OCI-LY7 (cell line): ENCODE measurements around the gene ZMIZ1. TPM values are rescaled to one million over a fixed set of nuclear protein-coding genes. Genes with fewer than 3 reads are reported as not detected.

ENCODE experiments used
- BruUV-seq: library from RNA; stranded (reverse); fragments of 400-500 nt; replicated peaks from 2 replicates; lab custom pipeline; 2021; lab: Mats Ljungman, UMichigan
- CTCF ChIA-PET: fragments of 300-600 bp; sonication (Branson Sonifier 250); formaldehyde crosslinking; loops from one replicate; lab custom pipeline; 2022; ENCODE audit warnings: antibody characterized with exemption; ENCODE audit not compliant: unreplicated experiment; lab: Charles Lee
- POLR2A ChIA-PET: fragments of 300-600 bp; sonication (Branson Sonifier 250); formaldehyde crosslinking; loops from one replicate; lab custom pipeline; 2022; ENCODE audit warnings: antibody characterized with exemption; lab: Charles Lee
- DNase-seq: peaks from one replicate; pipeline ENCODE4 v3.0.0-alpha.2; 2015; ENCODE audit warnings: low spot score
- H2AFZ ChIP-seq: fragments of 200-600 bp; sonication (generic), shearing (Covaris generic); 2 replicates; pipeline ENCODE4 v1.6.1; 2014; ENCODE audit warnings: mild to moderate bottlenecking, antibody characterized with exemption, low read length, moderate library complexity
- H3K27ac ChIP-seq: fragments of 200-600 bp; sonication (generic); 2 replicates; pipeline ENCODE4 v1.5.1; 2014; ENCODE audit warnings: mixed run types, low read depth, mild to moderate bottlenecking, moderate library complexity, low read length, inconsistent platforms; ENCODE audit not compliant: poor library complexity, severe bottlenecking
- H3K36me3 ChIP-seq: fragments of 200-600 bp; sonication (generic); 2 replicates; pipeline ENCODE4 v1.6.1; 2014; ENCODE audit warnings: mild to moderate bottlenecking, antibody characterized with exemption, low read length, moderate library complexity, mixed read lengths; ENCODE audit not compliant: insufficient read depth
- H3K4me1 ChIP-seq: fragments of 200-600 bp; sonication (generic); 2 replicates; pipeline ENCODE4 v1.5.1; 2014; ENCODE audit warnings: mild to moderate bottlenecking, low read length; ENCODE audit not compliant: insufficient read depth, poor library complexity, severe bottlenecking
- H3K4me2 ChIP-seq: fragments of 200-600 bp; sonication (generic); 2 replicates; pipeline ENCODE4 v1.6.1; 2014; ENCODE audit warnings: mild to moderate bottlenecking, low read length
- H3K4me3 ChIP-seq: fragments of 200-600 bp; sonication (generic); 2 replicates; pipeline ENCODE4 v1.5.1; 2014; ENCODE audit warnings: mild to moderate bottlenecking, low read depth, low read length; ENCODE audit not compliant: poor library complexity, severe bottlenecking
- H3K79me2 ChIP-seq: fragments of 200-600 bp; sonication (generic); 2 replicates; pipeline ENCODE4 v1.6.1; 2016; ENCODE audit warnings: low read depth, mild to moderate bottlenecking, low read length, moderate library complexity, mixed read lengths; ENCODE audit not compliant: insufficient read depth
- H3K9me2 ChIP-seq: fragments of 200-600 bp; sonication (generic); 2 replicates; pipeline ENCODE4 v1.6.1; 2016; ENCODE audit warnings: mild to moderate bottlenecking, low read length, mixed read lengths; ENCODE audit not compliant: insufficient read depth
- H3K9me3 ChIP-seq: fragments of 200-600 bp; sonication (generic); 2 replicates; pipeline ENCODE4 v1.6.1; 2014; ENCODE audit warnings: mild to moderate bottlenecking, mixed run types, low read length, mixed read lengths
- H4K20me1 ChIP-seq: fragments of 200-600 bp; sonication (generic); 2 replicates; pipeline ENCODE4 v1.6.1; 2014; ENCODE audit warnings: mild to moderate bottlenecking, antibody characterized with exemption, low read length, moderate library complexity, mixed read lengths; ENCODE audit not compliant: insufficient read depth
- EZH2phosphoT487 ChIP-seq: fragments of 200-600 bp; sonication (generic); IDR thresholded peaks from 2 replicates; pipeline ENCODE4 v1.6.1; 2018; ENCODE audit warnings: low read depth, borderline replicate concordance, mild to moderate bottlenecking, mixed run types, antibody characterized with exemption, low read length, moderate library complexity, mixed read lengths
- intact Hi-C: fragments of 100-400 bp; cut with micrococcal nuclease; formaldehyde crosslinking; loops from one replicate; pipeline ENCODE4 v1.10.0; 2022; ENCODE audit not compliant: unreplicated experiment
- total RNA-seq, 2 experiments: library from RNA; depleted of rRNA in 1 of 2; stranded (reverse); fragments of >200 nt in 1 of 2; shearing (Covaris generic) in 1 of 2; gene quantifications; 2 replicates each; pipeline ENCODE4 v1.2.3, GENCODE V29; 2014 to 2022
- TF ChIP-seq, protein P1 (sequence below): fragments of 200-600 bp; sonication (generic); conservative IDR thresholded peaks from 2 replicates; pipeline ENCODE4 v1.5.1; 2014; ENCODE audit warnings: mild to moderate bottlenecking, antibody characterized with exemption, low read length, moderate library complexity, mixed read lengths

ZMIZ1 gene
- total RNA-seq, 2 experiments from 2014 or later: 20.4 to 66.9 TPM

DNA sequence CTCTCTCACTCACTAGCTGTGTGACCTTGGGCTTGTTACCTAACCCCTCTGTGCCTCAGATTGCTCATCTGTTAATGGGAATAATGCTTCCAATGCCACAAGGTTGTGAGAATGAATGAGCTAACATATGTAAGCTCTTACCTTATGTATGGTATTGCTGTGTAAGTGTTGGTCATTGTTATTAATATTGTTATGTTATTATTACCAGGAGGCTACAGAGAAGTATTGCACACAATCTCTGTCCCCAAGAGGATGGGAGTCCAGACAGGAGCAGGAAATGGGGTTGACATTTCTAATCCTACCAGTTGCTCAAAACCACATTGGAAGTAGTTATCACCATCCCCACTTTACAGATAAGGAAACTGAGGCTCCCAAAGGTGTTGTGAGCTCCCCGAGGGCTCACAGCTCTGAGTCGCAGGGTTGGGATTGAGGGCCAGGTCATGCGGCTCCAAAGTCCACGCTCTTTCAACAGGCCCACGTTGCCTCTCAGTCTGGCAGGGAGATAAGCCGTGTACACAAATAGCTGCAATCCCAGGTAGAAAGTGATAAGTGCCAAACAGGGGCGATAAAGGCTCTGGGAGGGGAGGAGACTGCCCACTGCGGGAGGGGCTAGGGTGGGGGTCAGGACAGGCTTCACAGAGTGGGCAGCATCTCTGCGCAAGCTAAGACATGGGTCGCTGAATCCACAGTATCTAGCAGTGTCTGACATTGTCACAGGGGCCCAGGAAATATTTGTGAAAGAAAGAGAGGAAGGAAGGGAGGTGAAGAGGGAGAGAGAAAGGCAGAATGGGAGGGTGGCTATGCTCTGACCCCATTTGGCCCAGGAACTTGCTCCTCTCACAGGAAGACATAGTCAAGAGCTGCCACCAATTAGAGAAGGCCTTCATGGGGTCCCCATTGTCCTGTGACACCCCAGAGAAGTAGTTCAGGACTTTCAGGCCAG lies 9.6 kb upstream of the ZMIZ1 start:
- H3K36me3 ChIP-seq: no peaks in the 10 kb centered on the region
- no peaks in the 10 kb centered on the region for H3K4me1 ChIP-seq
- no peaks in the 10 kb centered on the region for H3K9me2 ChIP-seq
- no peaks in the 10 kb centered on the region for H3K79me2 ChIP-seq
- no peak overlapping the region for H3K4me3 ChIP-seq
- TF ChIP-seq, protein P1, sequence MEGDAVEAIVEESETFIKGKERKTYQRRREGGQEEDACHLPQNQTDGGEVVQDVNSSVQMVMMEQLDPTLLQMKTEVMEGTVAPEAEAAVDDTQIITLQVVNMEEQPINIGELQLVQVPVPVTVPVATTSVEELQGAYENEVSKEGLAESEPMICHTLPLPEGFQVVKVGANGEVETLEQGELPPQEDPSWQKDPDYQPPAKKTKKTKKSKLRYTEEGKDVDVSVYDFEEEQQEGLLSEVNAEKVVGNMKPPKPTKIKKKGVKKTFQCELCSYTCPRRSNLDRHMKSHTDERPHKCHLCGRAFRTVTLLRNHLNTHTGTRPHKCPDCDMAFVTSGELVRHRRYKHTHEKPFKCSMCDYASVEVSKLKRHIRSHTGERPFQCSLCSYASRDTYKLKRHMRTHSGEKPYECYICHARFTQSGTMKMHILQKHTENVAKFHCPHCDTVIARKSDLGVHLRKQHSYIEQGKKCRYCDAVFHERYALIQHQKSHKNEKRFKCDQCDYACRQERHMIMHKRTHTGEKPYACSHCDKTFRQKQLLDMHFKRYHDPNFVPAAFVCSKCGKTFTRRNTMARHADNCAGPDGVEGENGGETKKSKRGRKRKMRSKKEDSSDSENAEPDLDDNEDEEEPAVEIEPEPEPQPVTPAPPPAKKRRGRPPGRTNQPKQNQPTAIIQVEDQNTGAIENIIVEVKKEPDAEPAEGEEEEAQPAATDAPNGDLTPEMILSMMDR: no peak
- CTCF ChIA-PET: interaction anchor here (0.6 to 0.7 kb wide), 2 partner anchors 145 to 361 kb away, joined by 3 read pairs; no protein-coding TSS in a partner anchor
- H3K4me2 ChIP-seq: no peak overlapping the region
- H2AFZ ChIP-seq: no peak overlapping the region
- POLR2A ChIA-PET: interaction anchor here (1.1 kb wide), 1 partner anchor 35 kb away, joined by 5 read pairs; no protein-coding TSS in a partner anchor
- H3K9me3 ChIP-seq: no peaks in the 10 kb centered on the region
- H4K20me1 ChIP-seq: no peaks in the 10 kb centered on the region
- no TSS peak for BruUV-seq
- no peak for DNase-seq
- no peak overlapping the region for H3K27ac ChIP-seq
- intact Hi-C loops: no loop called here

DNA sequence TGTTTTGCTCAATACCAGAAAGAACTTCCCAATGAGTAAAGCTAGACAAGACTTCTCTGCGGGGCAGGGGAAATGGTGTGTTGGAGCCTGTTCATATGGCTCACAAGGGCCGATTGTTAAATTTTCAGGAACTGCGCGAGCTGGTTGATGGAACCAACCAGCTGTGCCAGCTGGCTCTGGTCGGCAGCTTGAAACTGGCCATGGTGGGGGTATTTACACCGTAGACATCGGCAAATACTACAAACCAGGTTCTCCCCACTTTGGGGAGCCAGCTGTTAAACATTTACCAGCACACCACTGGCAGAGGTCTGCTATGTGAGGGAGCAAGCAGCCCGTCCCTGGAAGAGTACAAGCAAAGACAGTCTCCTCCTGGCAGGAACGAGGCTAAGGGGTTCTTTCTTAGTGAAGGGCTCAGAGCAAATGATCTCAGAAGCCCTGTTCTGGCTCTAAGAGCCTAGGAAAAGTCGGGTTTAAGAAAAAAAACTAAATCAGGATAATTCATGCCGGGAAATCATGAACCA lies 8.8 kb upstream of the ZMIZ1 start:
- no TSS peak for BruUV-seq
- POLR2A ChIA-PET: interaction anchor here (1.1 kb wide), 1 partner anchor 36 kb away, joined by 5 read pairs; no protein-coding TSS in a partner anchor
- intact Hi-C loops: no loop called here

More for the DNA sequence above, 8.8 kb upstream of the ZMIZ1 start:
- DNase-seq: no peak
- H4K20me1 ChIP-seq: no peaks in the 10 kb centered on the region
- H3K4me3 ChIP-seq: no peak overlapping the region
- CTCF ChIA-PET: interaction anchor here (0.6 kb wide), 1 partner anchor 144 kb away, joined by 3 read pairs; no protein-coding TSS in a partner anchor
- no peak overlapping the region for H3K4me2 ChIP-seq
- TF ChIP-seq EZH2phosphoT487: no peak
- TF ChIP-seq, protein P1: no peak
- no peak overlapping the region for H3K27ac ChIP-seq
- H3K9me3 ChIP-seq: no peaks in the 10 kb centered on the region
- no peak overlapping the region for H2AFZ ChIP-seq
- H3K79me2 ChIP-seq: no peaks in the 10 kb centered on the region
- H3K4me1 ChIP-seq: no peaks in the 10 kb centered on the region
- no peaks in the 10 kb centered on the region for H3K9me2 ChIP-seq
- no peaks in the 10 kb centered on the region for H3K36me3 ChIP-seq
